ENCODE data around the gene HOXA4.

Gene HOXA4

DNA sequence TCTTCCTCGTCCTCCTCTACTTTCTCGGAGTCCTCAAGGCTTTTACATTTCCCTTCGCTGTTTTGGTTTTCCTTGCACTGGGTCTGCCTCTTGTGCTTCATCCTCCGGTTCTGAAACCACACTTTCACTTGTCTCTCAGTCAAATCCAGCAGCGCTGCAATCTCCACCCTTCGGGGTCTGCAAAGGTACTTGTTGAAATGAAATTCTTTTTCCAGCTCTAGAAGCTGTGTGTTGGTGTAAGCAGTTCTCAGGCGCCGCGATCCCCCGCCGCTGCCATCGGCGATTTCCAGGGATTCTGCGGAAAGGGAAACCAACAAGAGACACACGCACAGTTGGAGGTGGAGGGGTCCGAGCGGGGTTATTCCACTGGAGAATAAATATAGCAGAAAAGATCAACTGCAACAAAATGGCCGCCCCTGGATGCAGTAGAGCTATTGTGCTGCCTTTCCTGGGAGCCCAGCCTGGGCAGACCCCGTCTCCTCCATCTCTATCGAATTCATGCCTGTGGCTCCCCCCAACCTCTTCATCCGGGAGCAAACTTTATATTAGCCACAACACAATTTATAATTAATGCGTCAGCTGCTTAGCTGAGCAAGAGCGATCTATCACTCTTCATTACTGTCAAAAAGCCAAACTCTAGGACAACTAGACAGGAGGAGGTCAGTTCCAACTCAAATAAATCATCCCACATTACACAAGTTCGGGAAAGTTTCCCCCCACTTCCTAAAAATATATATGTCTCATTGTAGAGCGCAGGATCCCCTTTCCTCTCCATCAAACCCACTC, 29.2 kb downstream of the HOXA4 start:
- no peaks in the 10 kb centered on the region for H3K36me3 ChIP-seq
- no peak overlapping the region for H3K4me3 ChIP-seq (ENCODE audit: low read depth, low read length)
- H3K27me3 ChIP-seq: peaks cover 100% of the 10 kb centered on the region
- TF ChIP-seq, protein P1, sequence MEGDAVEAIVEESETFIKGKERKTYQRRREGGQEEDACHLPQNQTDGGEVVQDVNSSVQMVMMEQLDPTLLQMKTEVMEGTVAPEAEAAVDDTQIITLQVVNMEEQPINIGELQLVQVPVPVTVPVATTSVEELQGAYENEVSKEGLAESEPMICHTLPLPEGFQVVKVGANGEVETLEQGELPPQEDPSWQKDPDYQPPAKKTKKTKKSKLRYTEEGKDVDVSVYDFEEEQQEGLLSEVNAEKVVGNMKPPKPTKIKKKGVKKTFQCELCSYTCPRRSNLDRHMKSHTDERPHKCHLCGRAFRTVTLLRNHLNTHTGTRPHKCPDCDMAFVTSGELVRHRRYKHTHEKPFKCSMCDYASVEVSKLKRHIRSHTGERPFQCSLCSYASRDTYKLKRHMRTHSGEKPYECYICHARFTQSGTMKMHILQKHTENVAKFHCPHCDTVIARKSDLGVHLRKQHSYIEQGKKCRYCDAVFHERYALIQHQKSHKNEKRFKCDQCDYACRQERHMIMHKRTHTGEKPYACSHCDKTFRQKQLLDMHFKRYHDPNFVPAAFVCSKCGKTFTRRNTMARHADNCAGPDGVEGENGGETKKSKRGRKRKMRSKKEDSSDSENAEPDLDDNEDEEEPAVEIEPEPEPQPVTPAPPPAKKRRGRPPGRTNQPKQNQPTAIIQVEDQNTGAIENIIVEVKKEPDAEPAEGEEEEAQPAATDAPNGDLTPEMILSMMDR (IDR thresholded peaks at IDR 0.05; ENCODE audit: low read depth, low read length): no peak
- DNase-seq: no peak
- no peaks in the 10 kb centered on the region for H3K4me1 ChIP-seq
- no peaks in the 10 kb centered on the region; the same call in 1 of the 2 replicates for H3K9me3 ChIP-seq

GRCh38 chr7:27100694-27101170, 29.8 kb downstream of the HOXA4 start:
- Histone ChIP-seq H3K4me3 (ENCODE audit: low read depth, low read length) (no peak overlapping the region), H3K27me3 (peaks cover 99% of the 10 kb centered on the region), H3K4me1 (no peaks in the 10 kb centered on the region), H3K36me3 (no peaks in the 10 kb centered on the region), H3K9me3 (no peaks in the 10 kb centered on the region; the same call in 1 of the 2 replicates)
- DNase-seq: no peak
- TF ChIP-seq, protein P1 (IDR thresholded peaks at IDR 0.05; ENCODE audit: low read depth, low read length): no peak

DNA sequence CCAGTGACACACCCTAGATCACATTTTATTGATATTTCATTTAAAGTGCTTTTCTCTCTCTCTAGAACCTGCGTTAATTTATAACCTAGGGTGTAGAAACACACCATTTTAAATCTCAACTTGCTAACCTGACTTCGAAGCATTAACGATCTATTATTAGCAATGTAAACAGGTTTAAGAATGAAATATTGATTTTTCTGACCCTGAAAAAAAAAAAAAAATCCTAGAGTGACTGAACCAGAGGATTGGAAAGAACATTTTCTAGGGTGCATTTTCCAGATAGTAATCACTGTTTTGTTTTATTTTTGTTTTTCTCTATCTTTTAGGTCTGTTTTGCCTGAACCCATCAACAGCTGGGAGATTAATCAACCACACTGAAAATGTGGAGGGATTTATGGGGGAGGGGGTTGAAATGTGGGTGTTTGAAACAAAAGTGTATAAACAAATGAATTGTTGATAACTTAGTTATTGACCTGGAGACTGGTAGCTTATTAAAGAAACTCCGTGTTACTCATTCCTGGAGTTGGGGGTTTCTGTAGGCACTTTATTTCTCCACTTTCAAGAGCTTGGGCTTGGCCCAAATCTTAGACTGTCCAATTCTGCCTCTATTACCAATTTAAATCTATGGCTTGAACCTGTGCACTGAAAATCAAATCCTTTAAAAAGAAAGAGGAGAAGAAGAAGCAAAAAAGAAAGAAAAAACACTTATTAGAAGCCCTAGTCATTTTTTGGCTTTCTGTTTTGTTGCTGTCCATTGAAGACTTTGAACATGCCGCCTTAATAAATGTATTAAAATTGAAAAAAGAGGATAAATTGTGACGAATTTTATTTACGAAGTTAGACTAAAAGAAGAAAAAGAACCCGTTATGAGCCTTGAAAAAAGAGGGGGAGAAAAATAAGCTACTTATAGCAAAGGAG, 30.8 kb downstream of the HOXA4 start:
- Histone ChIP-seq H3K4me1 (no peaks in the 10 kb centered on the region), H3K9me3 (no peaks in the 10 kb centered on the region; the same call in 1 of the 2 replicates), H3K4me3 (ENCODE audit: low read depth, low read length) (no peak overlapping the region), H3K36me3 (no peaks in the 10 kb centered on the region), H3K27me3 (peaks cover 99% of the 10 kb centered on the region)
- TF ChIP-seq, protein P1 (IDR thresholded peaks at IDR 0.05; ENCODE audit: low read depth, low read length): no peak
- no peak for DNase-seq

- H3K4me1 ChIP-seq: no peaks in the 10 kb centered on the region
- no peaks in the 10 kb centered on the region for H3K36me3 ChIP-seq
- peaks cover 99% of the 10 kb centered on the region for H3K27me3 ChIP-seq
- no peak for DNase-seq
- no peaks in the 10 kb centered on the region; the same call in 1 of the 2 replicates for H3K9me3 ChIP-seq
- TF ChIP-seq, protein P1 (IDR thresholded peaks at IDR 0.05; ENCODE audit: low read depth, low read length): no peak
- H3K4me3 ChIP-seq (ENCODE audit: low read depth, low read length): no peak overlapping the region
Observed at GRCh38 chr7:27098578-27099451, 31.7 kb downstream of the HOXA4 start.

DNA sequence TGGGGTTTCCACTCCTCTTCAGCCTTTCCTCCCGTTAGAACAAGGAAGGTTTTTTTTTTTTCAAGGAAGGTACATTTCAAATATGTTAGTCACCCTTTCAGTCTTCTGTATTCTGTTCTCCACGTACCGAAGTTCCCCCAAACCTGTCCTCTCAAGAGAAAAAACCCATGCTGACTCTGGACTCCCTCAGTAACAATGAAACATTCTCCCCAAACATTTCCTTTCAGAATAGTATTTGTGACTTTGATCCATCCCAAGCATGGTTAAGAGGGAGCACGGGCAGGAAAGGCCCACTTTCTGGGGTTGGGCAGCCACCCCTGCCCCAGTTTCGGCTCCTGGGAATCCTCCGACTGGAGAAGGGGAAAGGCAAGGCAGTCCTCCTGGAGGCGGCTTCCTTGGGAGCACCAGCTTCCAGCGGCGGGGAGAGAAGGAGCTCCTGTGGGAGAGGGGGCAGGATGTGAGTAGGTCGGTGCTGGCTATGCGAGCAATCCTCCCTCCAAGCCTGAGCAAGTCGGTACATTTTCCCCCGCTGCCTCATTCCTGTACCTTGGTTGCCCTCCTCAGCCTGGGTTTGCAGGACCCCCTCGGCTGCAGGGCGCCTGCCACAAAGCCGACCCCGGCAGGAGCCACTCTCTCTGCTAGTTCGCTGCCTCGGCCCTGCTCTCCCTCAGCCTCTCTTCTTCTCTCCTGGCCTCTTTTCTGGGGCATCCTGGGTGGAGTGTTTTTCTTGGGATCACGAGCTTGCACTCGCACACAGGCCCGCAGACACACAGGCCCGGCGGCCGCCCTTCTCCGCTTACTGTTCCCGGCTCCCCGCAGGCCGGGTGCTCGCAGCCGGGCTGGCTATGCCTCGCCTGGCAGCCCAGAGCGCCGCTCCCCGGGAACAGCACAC, 32.6 kb downstream of the HOXA4 start:
- peaks cover 99% of the 10 kb centered on the region for H3K27me3 ChIP-seq
- TF ChIP-seq, protein P1 (IDR thresholded peaks at IDR 0.05; ENCODE audit: low read depth, low read length): no peak
- H3K4me3 ChIP-seq (ENCODE audit: low read depth, low read length): no peak overlapping the region
- H3K9me3 ChIP-seq: no peaks in the 10 kb centered on the region; the same call in 1 of the 2 replicates
- no peak for DNase-seq
- H3K36me3 ChIP-seq: no peaks in the 10 kb centered on the region
- H3K4me1 ChIP-seq: no peaks in the 10 kb centered on the region
